Esophagus muscularis mucosa (tissue), 4 donors: ENCODE measurements around the gene ARID3C. TPM values are rescaled to one million over a fixed set of nuclear protein-coding genes. Genes with fewer than 3 reads are reported as not detected.
A peak's percentile ranks its signal among the peaks of the same experiment; 100 is the strongest.

Source experiments
- DNase-seq: peaks from one replicate; pipeline ENCODE4 v3.0.0-alpha.2; 2017; ENCODE audit errors: extremely low spot score
- H3K27ac ChIP-seq, 4 donors: fragments of 200-600 bp; sonication (generic); replicated peaks in 1 of 4; 1 replicate in 3 of 4; 2 replicates in 1 of 4; pipeline ENCODE4 v1.5.1; 2016 to 2019; ENCODE audit warnings: mild to moderate bottlenecking in 1 of 4
- H3K27me3 ChIP-seq, 4 donors: fragments of 200-600 bp; sonication (generic); one replicate each; pipeline versions ENCODE4 v1.5.1 to v1.6.0; 2016 to 2019
- H3K36me3 ChIP-seq, 4 donors: fragments of 200-600 bp; sonication (generic); one replicate each; pipeline ENCODE4 v1.5.1; 2016 to 2019
- H3K4me1 ChIP-seq, 4 donors: fragments of 200-600 bp; sonication (generic); one replicate each; pipeline ENCODE4 v1.5.1; 2016 to 2019
- H3K4me3 ChIP-seq, 4 donors: fragments of 200-600 bp; sonication (generic); 1 replicate in 2 of 4; 2 replicates in 2 of 4; pipeline ENCODE4 v1.5.1; 2016 to 2019; ENCODE audit warnings: mild to moderate bottlenecking in 4 of 4, moderate library complexity in 1 of 4
- H3K9me3 ChIP-seq, 4 donors: fragments of 200-600 bp; sonication (generic); 1 replicate in 3 of 4; 2 replicates in 1 of 4; pipeline ENCODE4 v1.5.1; 2016 to 2019
- EP300 ChIP-seq: sonication (generic); formaldehyde crosslinking; IDR thresholded peaks from one replicate; pipeline ENCODE4 v1.6.1; 2017; ENCODE audit warnings: antibody characterized with exemption
- POLR2A ChIP-seq: fragments of 450-650 bp; IDR thresholded peaks from one replicate; pipeline ENCODE4 v1.6.1; 2017; ENCODE audit warnings: antibody characterized with exemption, moderate library complexity, mild to moderate bottlenecking, low read depth
- POLR2AphosphoS5 ChIP-seq, 2 donors: sonication (generic); formaldehyde crosslinking; IDR thresholded peaks; one replicate each; pipeline ENCODE4 v1.6.1; 2017; ENCODE audit warnings: antibody characterized with exemption in 2 of 2
- WGBS: methylation state at CpG from one replicate; pipeline ENCODE4 v1.1.5; 2018; 5-methylcytosine and 5-hydroxymethylcytosine counted together
- intact Hi-C: fragments of 100-400 bp; cut with DNase I; formaldehyde crosslinking; loops from one replicate; pipeline ENCODE4 v1.15.1; 2023
- total RNA-seq, 4 donors: library from RNA; depleted of rRNA; stranded (reverse); fragments of >200 nt; gene quantifications; one replicate each; pipeline versions ENCODE4 v1.1.0 to v1.2.1, GENCODE V29; 2016
- TF ChIP-seq, protein P1 (sequence below), 3 experiments: fragments of 200-600 bp in 2 of 3; fragments of 450-650 bp in 1 of 3; sonication (generic) in 2 of 3; IDR thresholded peaks; one replicate each; pipeline ENCODE4 v1.5.1; 2017 to 2019; ENCODE audit warnings: antibody characterized with exemption in 3 of 3, mild to moderate bottlenecking in 2 of 3, moderate library complexity in 1 of 3

ARID3C gene
- total RNA-seq, 4 donors from 2014 or later = not detected

DNA sequence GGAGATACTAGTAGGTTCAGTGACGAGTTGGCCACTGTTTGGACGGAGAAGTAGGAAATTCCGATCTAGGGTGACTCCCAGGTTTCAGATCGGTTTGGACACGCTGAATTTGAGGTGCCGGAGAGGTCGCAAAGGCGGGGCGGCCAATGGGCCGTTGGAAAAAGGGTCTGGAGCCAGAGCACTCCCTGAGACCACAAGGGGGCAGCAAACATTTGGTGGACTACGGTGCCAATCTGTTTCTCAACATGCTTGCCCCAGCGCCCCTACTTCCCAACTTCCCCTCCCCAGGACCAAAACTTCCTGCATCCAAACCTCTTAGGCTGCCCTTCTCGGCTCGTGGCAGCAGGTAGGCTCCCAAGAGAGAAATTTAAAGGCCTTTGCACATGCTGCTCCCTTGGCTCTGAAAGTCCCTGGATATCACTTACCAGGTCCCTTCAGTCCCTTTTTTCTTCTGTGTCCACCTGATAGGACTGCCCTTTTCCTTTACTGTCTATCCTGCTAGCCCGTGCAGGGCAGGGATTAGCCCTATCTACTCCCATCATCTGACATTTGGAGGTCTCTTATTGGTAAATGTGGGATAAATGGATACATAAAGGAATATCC lies 16.0 kb downstream of the ARID3C start:
- no peak for DNase-seq
- TF ChIP-seq, protein P1, sequence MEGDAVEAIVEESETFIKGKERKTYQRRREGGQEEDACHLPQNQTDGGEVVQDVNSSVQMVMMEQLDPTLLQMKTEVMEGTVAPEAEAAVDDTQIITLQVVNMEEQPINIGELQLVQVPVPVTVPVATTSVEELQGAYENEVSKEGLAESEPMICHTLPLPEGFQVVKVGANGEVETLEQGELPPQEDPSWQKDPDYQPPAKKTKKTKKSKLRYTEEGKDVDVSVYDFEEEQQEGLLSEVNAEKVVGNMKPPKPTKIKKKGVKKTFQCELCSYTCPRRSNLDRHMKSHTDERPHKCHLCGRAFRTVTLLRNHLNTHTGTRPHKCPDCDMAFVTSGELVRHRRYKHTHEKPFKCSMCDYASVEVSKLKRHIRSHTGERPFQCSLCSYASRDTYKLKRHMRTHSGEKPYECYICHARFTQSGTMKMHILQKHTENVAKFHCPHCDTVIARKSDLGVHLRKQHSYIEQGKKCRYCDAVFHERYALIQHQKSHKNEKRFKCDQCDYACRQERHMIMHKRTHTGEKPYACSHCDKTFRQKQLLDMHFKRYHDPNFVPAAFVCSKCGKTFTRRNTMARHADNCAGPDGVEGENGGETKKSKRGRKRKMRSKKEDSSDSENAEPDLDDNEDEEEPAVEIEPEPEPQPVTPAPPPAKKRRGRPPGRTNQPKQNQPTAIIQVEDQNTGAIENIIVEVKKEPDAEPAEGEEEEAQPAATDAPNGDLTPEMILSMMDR (IDR thresholded peaks at IDR 0.05) = peak; percentile 78 to 94 (median 83)
- TF ChIP-seq POLR2A = no peak
- WGBS = 5% methylated on average over 15 of the region's 15 CpGs
- Histone ChIP-seq H3K36me3 (peaks cover 25 to 47% (median 45%) of the 10 kb centered on the region in 4 donors), H3K27ac (peak overlapping the region; percentile 84 to 87 (median 85)), H3K4me1 (peaks cover 18 to 29% (median 27%) of the 10 kb centered on the region in 4 donors), H3K9me3 (no peaks in the 10 kb centered on the region), H3K27me3 (no peaks in the 10 kb centered on the region), H3K4me3 (peak overlapping the region; percentile 71 to 74 (median 72))
- intact Hi-C loops = loop anchor here (5.0 kb wide), 1 partner anchor 156 kb away; the partner anchor contains the start of genes DNAI1 and FAM219A

DNA sequence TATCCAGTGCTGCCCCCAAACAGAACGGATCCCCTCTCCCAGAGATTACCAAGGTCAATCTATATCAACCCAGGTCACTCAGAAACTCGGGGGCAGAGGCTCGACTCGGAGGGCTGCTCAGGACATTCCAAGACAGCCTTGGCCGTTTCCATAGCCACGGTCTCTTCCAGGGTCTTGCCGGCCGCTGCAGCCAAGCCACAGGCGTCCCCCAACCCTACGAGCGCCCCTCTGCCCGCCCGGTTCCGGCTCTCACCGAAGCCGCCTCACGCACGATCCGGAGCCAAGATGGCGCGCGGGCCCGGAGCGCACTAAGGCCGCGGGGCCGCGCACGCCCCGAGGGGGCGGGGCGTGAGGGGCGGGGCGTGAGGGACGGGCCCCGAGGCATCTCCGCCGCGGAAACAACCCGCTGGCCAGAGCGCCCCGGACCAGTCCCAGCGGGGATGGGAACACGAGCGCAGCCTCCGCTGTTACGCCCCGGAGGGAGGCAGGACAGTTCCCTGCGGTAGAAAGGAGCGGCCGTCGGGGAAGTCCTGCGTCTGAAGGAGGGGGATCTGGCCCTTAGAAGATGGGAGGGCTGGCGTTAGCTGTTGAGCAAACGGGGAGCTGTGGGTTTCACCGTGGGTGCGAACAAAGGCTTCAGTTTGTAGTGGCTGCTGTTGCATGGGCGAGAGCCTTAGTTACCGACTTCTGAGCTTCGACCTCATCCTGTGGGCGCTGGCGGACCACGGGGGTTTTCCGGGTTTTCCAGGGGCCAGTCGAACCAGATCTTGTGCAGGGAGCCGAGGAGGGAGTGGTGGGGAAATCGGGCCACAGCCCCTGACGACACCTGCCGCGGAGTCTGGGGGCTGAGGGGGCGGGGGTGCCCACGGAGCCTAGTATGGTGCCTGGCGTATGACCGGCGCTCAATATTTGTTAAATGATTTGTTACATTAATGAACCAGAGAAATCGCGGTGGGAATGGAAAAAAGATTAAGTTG lies 16.8 kb downstream of the ARID3C start, which contains the start of gene RPP25L:
RPP25L (minus strand) TSS at position 287 of the 977 bp plus-strand sequence. CDS start 801 bp downstream, outside the sequence.
- Histone ChIP-seq H3K4me1 (peaks cover 18 to 29% (median 27%) of the 10 kb centered on the region in 4 donors), H3K27ac (peak within 1 kb of the TSS; percentile 84 to 87 (median 85)), H3K36me3 (peaks cover 18 to 39% (median 37%) of the 10 kb centered on the region in 4 donors), H3K27me3 (no peaks in the 10 kb centered on the region), H3K9me3 (no peaks in the 10 kb centered on the region), H3K4me3 (peak within 1 kb of the TSS; percentile 71 to 74 (median 72))
- intact Hi-C loops = loop anchor here (2.0 to 5.0 kb wide), 2 partner anchors 89 to 155 kb away; partner anchors contain the start of genes DNAI1 and FAM219A
- no peak for DNase-seq
- 1% methylated on average over 42 of the region's 77 CpGs for WGBS
- TF ChIP-seq EP300 (no peak), POLR2AphosphoS5 (IDR thresholded peaks at IDR 0.05) (peak; percentile 90 to 97), POLR2A (peak; percentile 61)
- TF ChIP-seq, protein P1 (IDR thresholded peaks at IDR 0.05) = no peak

- no peak for DNase-seq
Observed at GRCh38 chr9:34611251-34611810, 17.5 kb downstream of the ARID3C start.

More at GRCh38 chr9:34611251-34611810, 17.5 kb downstream of the ARID3C start:
- H3K27ac ChIP-seq = peak overlapping the region; percentile 84 to 87 (median 85)
- peak overlapping the region; percentile 71 to 74 (median 72) for H3K4me3 ChIP-seq
- H3K4me1 ChIP-seq = peaks cover 18 to 29% (median 27%) of the 10 kb centered on the region in 4 donors
- H3K36me3 ChIP-seq = peaks cover 11 to 32% (median 29%) of the 10 kb centered on the region in 4 donors
- WGBS = 62% methylated on average over 6 of the region's 10 CpGs
- TF ChIP-seq POLR2A (no peak), EP300 (no peak), POLR2AphosphoS5 (IDR thresholded peaks at IDR 0.05) (no peak)
- TF ChIP-seq, protein P1 (IDR thresholded peaks at IDR 0.05) = no peak
- intact Hi-C loops = loop anchor here (2.0 to 5.0 kb wide), 2 partner anchors 89 to 154 kb away; partner anchors contain the start of genes DNAI1 and FAM219A
- no peaks in the 10 kb centered on the region for H3K27me3 ChIP-seq
- no peaks in the 10 kb centered on the region for H3K9me3 ChIP-seq
